GM19238 (cell line): Measurements from ENCODE around the gene LCMT1.

Source experiments
- DNase-seq: peaks from one replicate; pipeline ENCODE4 v3.0.0; 2011; ENCODE audit warnings: low spot score; ENCODE audit not compliant: insufficient read length

The LCMT1 gene

DNA sequence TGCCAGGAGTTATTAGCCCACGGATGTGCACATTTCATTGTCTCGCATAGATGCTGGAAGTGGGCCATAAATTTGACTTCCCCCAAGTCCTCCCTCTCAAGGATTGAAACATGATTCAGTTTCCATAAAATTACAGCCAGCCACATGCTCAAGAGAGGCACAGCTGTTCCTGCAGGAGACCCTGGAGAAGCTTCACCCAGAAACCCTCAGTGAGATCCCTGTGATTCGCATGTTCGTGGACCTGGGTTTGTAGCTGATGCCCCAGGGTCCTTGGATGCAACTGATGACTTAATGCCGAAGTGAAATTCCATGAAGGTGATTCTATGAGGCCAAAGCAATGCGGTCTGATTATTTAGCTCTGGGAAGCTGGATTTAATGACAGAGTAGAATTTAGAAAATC lies 80.6 kb downstream of the LCMT1 start:
- DNase-seq = no peak

DNA sequence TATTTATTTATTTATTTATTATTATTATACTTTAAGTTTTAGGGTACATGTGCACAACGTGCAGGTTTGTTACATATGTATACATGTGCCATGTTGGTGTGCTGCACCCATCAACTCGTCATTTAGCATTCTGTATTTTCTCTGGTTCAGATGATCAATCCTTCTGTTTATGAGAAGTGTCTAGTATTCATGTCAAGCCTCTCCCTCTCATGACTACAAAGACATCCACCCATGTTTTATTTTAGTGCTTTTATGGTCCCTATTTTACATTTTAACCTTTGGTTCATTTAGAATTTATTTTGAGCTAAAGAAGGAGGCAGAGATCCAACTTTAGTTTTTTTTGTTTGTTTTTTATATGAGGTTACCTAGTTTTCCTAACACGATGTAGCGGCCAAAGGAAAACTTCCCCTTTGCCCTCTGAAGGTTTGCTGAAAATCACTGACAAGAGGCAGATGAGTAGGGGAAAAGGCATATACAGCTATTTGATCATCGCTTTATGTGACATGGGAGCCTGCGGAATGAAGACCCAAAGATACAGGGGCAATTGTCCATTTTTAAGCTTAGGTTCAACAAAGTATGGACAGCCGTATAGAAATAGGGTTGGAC lies 82.8 kb downstream of the LCMT1 start:
- no peak for DNase-seq

DNA sequence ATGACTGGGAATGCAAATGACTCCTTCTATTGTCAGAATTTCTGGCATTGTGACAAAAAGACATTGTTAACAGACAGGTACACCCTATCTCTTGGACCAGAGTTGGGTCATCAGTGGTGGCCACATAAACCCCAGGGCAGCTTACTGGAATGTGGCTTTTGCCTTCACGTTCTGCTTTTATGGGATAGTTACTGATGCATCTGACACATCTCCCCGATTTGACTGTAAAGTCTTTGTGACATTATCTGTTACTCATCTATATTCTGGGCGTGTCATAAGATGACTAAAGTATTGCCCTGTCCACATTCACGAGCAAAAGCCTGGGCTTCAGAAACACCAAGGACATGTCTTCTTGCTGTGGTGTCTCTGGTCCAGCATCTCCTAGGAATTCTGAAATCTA lies 86.5 kb downstream of the LCMT1 start:
- no peak for DNase-seq

GRCh38 chr16:25199457-25199856 lies 87.9 kb downstream of the LCMT1 start:
- no peak for DNase-seq

- DNase-seq = no peak
These were observed 99.2 kb downstream of the LCMT1 start for GRCh38 chr16:25210758-25211157.

DNA sequence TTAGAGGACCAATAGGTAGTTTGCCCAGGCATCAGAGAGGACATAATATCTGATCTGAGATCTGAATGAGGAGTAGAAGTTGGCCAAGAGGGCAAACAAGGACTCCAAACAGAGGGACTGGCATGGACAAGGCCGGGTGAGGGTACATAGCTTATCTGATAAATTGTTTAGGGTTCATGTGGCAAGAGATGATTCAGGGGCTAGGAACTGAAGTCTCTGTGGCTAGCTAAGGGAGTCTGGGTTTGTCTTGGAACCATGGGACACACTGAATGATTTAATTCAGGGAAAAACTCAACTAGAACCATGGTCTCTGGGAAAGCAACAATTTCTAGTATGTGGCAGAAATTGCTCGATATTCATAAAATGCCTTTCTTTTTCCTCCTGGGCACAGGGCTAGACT lies 101.1 kb downstream of the LCMT1 start:
- DNase-seq = no peak

DNA sequence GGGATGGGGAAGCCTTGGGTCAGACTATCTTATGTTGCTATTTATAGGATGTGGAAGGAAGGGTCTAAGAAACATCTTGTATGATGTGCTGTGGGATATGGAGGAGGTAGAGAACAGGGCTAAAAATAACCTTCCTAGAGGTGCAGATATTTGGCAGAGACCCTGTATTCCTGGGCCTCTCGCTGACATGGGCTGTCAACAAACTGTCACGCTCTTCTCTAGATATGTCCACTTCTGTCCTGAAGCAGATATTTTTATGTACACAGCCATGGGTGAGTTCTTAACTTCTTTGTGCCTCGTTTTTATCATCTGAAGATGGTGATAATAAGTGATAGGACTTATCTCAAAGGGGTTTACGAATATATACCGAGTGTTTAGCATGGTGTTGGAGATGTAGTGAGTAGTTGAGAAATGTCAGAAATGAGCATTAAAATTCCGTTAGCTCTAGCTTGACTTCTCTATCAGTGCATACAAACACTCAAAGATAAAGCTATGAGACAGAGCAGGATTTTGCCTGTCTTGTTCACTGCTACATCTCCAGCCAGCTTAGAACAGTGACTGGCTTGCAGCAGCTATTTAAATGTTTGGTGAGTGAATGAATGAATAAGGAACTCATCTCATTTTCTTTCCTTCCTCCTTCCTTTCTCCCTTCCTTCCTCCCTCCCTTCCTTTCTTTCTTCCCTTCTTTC lies 102.3 kb downstream of the LCMT1 start:
- no peak for DNase-seq

- DNase-seq = no peak
These were observed 105.6 kb downstream of the LCMT1 start for GRCh38 chr16:25217112-25217511.

DNA sequence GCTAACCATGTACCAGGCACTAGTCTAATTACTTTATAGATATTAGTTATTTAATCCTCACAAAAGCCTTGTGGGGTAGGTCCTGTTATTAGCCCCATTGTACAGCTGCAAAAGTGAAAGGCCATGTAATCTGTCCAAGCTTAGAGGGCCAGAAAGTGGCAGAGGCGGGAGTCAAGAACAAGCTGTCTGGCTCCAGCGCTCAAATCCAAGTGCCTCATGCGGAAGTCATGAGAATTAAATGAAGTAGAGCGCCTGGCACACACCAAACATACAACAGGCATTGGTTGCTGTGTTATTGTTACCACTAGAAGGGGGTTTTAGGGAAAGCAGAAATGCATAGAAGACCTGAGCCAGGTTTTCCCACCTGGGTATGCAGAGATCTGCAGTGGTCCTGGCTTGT lies 106.4 kb downstream of the LCMT1 start:
- no peak for DNase-seq

DNA sequence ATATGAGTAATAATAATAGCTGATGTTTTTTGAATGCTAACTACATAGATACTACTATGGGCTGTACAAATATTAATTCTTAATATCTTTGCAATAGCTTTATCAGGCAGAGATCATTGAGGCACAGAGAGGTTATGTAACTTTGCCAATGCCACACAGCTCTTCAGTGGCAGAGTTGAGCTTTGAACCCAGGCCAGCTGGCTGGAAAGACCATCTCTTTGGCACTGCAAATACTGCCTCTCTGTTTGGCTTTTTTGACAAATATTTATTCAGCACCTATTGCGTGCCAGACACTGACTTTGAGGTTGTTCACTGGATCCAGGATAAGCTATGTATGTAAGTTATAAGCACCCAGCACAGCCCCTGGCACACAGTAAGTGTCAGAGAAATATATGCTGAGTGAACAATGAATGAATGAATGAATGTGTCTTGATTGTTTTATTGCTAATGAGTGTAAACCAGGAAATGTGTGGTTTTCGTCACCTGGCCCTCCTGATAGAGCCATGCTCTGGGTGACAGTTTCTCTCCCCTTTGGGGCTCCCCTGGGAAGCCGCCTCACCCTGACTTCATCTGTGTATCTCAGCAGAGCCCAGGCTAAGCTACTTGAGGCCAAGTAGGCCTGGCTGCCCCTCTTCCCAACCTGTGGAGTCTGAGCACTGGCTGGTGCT lies 107.7 kb downstream of the LCMT1 start:
- no peak for DNase-seq

GRCh38 chr16:25222959-25223358 lies 111.4 kb downstream of the LCMT1 start:
- DNase-seq = no peak

DNA sequence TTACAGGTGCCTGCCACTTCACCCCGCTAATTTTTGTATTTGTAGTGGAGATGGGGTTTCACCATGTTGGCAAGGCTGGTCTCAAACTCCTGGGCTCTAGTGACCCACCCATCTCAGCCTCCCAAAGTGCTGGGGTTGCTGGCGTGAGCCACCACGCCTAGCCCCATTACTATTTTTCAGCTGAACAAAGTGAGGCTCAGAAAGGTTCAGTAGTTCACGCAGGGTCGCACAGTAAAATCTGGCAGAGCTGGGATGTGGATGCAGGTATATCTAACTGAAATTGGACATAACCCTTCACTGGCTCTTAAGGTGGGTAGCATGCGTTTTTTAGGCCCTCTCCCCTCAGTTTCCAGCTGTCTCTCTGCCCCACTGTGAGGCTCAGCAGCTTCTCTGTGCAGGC lies 112.4 kb downstream of the LCMT1 start:
- DNase-seq = no peak

DNA sequence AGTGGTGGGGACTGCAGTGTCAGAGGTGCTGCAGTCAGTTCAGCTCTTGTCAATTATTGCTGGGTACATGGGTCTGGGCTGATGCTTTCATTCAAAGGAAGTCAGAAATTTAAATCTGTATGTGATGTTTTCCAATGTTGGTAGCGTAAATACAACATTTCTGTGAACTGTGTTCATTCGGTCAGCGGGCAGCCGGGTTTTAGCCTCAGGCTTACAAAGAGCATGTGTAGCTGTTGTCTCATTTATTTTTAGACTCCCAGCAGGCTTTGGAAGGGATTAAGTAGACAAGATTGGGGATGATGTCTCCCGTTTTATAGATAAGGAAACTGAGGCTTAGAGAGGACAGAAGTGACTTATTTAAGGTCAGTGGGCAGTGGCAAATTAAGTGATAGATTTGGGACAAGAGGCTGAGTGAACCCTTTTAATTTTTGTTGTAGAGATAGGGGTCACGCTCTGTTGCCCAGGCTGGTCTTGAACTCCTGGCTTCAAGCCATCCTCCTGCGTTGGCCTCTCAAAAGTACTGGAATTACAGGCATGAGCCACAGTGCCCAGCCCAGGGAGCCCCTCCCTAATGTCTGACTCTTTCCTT lies 113.3 kb downstream of the LCMT1 start:
- DNase-seq = no peak
